ENCODE measurements around the gene ICAM2.

ICAM2 gene

DNA sequence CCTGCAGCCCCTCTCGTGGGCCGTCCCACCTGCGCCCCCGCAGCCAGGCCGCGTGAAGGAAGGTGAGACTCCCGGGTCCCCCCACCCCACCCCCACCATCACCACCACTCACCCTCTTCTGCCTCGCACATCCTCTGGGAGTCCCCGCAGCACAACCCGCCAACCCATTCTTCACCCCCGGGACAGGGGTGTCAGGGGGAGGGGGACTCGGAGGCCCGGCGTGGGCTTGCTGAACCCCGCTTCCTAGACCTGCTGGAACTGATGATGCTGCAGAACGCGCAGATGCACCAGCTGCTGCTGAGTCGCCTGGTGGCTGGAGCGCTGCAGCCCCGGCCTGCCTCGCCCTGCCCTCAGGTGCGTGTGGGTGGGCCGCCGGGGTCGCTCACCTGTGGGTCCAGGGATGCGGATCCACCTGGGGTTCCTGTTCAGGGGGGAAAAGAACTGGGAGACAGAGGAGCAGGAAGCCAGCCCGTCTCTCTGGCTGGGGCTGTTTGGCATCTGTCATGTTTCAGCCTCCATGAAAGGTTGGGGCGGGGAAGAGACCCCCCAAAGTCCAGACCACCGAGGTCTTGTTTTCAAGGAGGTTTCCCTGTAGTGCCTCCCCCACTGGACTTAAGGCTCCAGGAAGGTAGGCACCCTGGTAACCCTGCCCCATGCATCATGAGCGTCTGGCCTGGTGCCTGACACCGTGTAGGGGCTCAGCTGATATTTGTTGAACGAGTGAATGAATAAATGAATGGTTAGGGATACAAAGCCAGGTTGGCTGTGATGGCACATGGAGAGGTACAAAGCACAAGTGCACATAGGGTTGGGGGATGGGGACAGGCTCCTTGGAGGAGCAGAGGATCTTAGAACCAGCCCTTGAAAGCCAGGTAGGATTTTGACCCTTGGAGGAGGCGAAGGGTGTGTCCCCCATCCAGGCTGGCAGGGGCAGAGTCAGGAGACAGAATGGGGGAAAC, 21.4 kb downstream of the ICAM2 start:
- in situ Hi-C loops (cut with HindIII; ENCODE audit: low sequenced_read_pairs): no loop called here

DNA sequence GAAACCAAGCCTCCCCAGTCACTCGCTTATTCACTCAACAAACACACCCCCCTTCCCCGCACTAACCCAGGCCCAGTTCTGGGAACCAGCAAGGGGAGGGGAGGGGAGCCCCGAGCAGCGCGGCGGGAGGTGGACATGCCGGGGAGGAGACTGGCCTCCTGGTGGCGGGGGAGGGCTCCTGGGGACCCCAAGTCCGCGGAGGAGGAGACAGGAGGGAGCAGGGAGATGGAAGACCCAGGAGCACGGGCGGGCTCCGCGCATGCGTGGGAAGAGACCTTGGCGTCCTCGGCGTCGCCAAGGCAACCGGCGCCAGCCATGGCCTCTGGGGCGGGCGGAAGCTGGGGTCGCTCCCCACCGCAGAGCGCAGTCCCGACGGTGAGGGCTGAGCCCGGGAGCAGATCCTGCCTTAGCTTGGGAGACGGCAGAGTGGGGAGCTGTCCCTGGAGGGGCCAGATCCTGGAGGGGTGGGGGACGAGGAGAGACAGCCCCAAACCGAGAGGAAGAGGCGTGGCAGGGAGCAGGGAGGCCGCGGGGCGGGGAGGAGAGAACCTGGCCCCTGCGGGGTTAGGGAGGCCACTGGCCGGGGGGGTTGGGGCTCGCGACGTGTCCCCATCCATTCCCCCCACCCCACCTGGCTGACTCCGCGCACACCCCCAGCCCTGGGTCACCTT, 22.2 kb downstream of the ICAM2 start, which contains the start of gene PRR29:
Gene PRR29, plus strand, starts transcription at position 302 of the 671 bp plus-strand sequence. Its CDS starts 14 bp downstream, at position 316.
- in situ Hi-C loops (cut with HindIII; ENCODE audit: low sequenced_read_pairs): no loop called here

DNA sequence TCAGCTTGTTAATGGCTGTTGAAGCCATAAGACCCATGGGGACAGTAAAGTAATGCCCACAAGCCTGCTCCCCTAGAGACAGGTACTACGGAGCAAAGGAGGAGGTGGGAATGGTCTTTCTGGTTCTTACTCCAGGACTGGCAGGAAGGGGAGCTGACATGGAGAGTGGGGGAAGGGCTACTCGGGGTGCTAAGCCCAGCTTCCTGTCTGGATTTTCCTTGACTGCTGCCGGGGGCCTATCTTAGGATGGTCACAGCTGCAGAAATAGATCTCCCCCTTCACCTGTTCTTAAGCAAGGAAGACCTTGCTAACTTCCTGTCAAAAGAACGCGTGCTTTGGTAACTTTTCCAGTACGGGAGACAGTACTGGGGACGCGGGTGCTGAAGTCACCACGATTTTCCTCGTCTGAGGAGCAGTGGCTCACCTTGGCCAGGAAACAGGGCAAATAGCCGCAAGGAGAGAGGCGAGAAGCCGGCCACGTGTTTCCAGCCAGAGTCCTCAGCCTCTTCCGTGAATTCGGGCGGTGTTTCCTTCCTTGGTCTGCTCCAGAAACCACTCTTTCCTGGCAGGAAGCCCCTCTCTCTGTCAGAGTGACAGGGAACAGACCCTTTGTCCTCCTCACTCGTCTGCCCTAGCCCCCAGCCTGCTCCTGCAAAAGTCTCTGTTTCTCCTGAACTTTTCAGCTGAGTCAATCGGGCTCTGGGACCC, 22.9 kb downstream of the ICAM2 start:
- in situ Hi-C loops (cut with HindIII; ENCODE audit: low sequenced_read_pairs): no loop called here

DNA sequence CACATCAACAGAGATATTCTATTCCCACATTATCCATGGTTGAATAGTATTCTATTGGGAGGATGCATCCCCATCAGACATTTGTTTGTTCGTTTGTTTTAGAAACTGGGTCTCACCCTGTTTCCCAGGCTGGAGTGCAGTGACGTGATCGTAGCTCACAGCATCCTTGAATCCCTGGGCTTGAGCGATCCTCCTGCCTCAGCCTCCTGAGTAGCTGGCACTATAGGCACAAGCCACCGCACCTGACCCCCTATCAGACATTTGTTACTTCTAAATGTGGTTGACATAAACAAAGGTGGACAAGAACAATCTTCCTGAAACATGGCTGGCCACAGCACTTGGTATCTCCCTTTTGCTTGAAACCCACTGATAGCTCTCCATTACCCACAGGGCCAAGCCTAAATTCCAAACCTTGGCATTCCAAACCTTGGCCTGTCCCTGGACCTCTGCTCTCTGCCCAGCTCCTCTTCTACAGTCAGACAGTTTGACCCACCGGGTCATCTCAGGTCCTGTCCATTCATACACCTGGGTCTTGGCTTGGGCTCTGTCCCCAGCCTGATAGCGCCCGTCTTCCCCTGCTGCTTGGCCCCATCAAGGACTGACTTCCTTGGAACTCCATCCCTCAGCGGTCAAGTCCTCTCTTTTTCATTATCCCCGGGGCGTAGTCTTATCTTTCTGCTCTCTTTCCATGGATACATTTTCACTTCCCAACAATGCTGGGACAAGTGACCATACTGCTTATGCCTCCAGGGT, 23.8 kb downstream of the ICAM2 start:
- in situ Hi-C loops (cut with HindIII; ENCODE audit: low sequenced_read_pairs): no loop called here

DNA sequence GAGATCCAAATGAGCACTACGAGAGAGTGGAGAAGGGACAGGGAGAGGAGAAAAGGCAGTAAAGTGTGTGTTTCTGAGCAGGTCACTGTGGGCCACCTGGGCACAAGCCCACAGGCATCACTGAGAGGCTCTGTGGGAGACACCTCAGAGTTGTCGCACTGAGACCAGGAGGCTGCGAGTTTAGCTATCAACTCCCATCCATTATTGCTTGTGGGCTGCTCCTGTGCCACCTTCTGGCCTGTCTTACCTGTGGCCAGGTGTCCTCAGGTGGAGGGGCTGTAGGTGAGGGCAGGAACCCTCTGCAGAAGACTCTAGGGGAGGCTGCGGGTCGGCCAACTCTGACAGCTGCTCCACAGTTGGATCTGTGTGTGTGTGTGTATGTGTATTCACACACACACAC, 24.8 kb downstream of the ICAM2 start:
- in situ Hi-C loops (cut with HindIII; ENCODE audit: low sequenced_read_pairs): no loop called here

DNA sequence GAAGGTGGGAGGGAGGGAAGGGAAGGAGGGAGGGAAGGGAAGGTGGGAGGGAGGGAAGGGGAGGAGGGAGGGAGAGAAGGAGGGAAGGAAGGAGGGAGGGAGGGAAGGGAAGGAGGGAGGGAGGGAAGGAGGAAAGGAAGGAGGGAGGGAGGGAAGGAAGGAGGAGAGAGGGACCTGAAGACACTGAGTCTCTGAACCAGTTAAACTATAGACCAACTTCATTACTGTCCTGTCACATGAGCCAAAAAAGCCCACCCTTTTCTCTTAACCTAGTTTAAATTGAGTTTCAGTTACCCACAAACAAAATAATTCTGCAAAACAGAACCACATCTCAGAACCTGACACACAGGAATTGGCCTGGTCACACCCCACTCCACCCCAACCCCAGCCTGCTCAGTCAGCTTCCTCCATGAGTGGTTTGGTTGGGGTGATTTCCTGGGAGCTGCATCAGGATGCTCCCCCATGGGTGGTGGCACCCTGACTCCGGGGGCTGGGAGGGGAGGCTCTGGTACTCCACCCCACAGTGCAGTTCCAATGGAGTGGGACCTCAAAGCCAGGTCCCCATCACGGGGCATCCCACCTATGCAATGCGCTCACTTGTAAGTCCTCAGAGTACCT, 27.0 kb downstream of the ICAM2 start:
- in situ Hi-C loops (cut with HindIII; ENCODE audit: low sequenced_read_pairs): loop anchor here (5.0 kb wide), 1 partner anchor 66 kb away; no protein-coding TSS in a partner anchor

DNA sequence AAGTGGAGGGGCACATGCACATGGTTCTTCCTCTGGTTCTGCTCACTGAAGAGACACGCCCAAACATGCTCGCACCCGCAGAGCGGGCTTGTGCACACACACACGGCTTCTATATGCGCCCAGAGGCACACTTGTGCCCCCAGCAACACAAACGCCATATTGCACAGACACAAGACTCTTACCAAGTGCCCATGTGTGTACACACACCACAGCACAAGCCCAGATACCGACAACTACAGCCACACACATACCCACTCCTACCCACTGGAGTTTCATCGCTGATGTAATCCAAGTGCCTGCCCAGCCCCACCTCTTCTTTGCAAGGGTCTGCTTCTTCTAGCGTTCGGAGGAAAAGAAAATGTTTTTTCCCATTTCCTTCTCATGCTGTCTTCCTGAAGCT, 28.8 kb downstream of the ICAM2 start:
- in situ Hi-C loops (cut with HindIII; ENCODE audit: low sequenced_read_pairs): loop anchor here (5.0 kb wide), 1 partner anchor 64 kb away; no protein-coding TSS in a partner anchor

DNA sequence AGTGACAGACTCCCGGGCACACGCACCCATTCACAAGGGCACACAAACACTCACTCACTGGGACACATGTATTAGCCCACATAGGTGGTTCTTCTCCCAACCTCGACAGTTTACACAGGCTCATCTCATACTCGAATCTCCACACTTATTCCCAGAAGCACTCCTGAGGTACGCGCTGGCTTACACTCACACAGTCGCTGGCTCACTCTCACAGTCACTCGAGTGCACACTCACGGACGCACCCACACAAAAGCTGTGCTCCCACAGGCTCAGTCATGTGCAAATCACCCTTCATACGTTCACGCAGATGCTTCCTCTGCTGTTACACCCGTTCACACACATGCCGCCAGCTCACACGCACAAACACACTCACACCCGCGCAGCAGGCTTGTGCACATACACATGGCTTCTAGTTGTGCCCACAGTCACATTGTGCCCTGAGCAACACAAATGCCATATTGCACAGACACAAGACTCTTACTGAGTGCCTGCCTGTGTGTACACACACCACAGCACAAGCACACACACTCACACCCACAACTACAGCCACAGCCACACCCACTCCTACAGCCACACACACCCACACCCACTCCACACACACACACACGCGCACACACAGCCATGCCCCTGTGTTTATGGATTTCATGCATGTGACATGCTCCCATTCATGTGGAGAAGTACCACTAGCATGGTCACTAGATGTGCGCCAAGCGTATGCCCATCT, 30.6 kb downstream of the ICAM2 start:
- in situ Hi-C loops (cut with HindIII; ENCODE audit: low sequenced_read_pairs): loop anchor here (5.0 kb wide), 1 partner anchor 62 kb away; no protein-coding TSS in a partner anchor

DNA sequence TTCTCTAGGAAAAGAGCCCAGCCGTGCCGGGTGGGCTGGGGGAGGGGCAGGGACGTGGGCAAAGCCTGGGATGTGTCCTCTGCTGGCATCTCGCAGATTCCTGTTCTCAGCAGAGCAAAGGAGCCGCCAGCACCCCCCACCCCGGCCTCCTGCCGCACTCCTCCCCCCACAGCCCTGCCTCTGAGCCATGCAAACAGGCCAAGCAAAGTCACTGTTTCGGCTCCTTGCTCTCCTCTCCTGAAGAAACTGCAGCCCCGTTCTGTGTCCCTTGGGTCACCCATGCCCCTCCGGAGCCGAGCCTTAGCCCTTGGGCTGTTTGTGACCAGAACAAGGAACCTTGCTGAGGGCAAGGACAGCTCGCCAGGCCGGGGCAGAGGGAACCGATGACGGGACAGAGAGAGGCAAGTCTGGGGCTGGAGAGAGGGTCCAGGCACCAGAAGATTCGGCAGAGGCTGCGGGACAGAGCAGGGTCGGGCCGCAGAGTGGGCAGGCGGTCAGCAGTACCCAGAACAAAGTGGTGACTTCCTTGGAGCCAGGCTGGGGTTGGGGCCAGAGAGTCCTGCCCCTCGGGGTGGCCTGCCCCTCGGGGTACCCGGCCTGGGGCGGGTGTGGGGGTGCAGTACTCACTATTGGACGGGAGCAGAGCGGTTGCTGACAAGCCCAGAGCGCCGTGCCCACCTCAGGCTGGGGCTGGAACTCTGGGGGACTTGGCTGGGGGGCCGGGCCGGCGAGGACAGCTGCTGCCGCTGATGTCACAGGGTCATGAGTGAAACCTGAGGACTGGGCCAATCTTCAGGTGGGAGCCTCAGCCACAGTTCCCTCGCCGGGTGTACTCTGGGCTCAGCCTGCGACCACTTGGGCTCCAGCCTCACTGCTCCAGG, 31.5 kb downstream of the ICAM2 start:
- in situ Hi-C loops (cut with HindIII; ENCODE audit: low sequenced_read_pairs): no loop called here

DNA sequence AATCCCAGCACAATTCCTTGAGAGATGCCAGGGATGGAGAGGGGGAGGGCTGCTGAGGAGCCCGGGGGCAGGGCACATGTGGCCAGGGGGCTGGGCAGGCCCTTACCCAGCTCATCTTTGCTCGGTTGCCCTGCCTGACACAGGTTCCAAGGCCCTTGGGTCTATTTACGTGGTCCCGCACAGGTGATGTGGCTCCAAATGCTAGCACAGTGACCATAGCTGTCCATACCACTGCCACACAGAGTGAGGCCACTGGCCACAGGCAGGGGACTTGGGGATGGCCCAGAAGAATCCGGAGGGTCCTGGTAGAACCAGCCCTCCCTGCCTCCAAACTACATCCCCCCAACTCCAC, 32.3 kb downstream of the ICAM2 start:
- in situ Hi-C loops (cut with HindIII; ENCODE audit: low sequenced_read_pairs): no loop called here

DNA sequence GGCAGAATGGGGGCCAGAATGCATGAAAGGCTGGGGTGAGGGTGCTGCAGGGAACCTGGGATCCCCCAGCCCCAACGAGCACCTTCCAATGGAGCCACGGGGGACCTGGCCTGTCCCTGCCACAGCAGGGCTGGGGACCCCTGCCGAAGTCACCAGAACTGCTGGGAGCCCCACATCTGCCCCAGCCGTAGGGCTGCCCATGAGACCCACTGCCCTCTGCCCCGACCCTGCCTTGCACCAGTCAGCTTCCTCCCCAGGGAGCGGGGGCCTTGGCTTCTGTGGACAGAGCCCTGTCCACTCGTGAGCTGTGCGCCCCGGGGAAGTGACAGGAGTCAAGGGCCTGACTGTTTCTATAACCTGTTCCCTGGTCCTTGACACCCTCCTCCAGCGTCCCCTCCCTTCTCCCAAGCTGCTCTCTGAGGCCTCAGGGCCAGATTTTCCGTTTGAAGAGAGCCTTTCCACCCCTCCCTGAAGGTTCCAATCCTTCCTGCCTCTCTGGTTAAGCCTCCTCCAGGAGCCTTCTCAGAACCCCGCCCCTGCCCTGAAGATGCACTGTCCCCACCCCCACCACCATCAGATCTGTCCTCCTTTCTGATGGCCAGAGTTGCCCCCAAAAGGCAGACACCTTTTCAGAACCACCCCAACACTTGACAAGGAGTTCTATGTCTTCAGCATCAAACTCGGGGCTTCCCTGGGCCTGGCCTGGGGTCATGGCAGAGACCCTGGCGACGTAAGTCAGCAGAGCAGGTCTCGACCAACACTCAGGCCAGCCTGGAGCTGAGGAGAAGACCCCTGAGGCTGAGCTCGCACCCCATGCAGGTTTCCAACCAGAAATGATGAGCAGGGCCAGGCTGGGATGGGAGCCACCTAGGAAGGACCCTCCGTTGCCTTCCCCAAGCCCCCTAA, 33.0 kb downstream of the ICAM2 start:
- in situ Hi-C loops (cut with HindIII; ENCODE audit: low sequenced_read_pairs): no loop called here

DNA sequence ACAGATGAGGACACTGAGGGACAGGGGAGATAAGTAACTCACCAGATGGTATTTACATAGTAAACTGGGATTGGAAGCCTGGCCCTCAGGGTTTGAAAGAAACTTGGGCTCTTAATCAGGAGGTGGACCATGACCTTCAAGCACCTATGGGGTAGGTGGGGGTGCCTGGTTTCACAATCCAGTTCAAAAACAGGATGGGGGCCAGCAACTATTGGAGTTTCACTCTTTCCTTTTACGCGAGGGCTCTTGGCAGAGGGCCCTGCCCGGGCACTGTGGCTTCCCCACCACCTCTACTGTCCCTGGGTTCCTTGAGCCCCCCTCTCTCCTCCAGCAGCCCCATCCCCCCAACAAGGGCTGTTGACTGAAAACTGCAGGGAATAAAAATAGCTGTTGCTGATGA, 33.6 kb downstream of the ICAM2 start:
- in situ Hi-C loops (cut with HindIII; ENCODE audit: low sequenced_read_pairs): no loop called here

DNA sequence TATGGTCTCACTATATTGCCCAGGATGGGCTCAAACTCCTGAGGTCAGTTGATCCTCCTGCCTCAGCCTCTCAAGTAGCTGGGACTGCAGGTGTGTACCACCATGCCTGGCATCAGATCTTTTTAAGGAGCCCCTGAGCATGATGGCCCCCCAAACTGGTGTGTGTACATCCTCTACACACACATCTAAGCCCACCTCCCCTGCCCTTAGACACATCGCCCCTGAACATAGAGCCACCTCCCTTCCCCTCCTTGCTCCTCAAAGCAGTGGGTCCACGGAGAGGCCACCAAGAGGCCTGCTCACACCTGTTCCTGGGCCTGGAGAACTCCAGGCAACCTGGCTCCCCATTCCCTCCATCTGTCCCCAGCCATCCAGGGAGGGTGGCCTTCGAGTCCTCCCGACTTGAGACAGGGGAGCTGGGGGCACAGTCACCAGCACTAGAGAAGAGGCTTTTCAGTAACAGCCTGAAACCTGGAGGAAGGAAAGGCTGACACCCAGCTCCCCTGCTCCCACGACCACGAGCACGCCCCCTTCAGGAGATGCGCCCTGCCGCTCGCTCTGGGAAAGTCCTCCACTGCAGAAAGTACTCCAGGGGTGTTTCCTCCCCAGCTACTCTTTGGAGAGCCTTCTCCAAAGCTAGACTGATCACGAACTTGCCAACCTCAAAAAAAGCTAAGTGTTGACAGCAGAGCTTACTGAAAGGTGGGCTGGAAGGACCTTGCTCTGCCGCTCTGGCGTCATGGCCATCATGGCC, 34.9 kb downstream of the ICAM2 start:
- in situ Hi-C loops (cut with HindIII; ENCODE audit: low sequenced_read_pairs): no loop called here

DNA sequence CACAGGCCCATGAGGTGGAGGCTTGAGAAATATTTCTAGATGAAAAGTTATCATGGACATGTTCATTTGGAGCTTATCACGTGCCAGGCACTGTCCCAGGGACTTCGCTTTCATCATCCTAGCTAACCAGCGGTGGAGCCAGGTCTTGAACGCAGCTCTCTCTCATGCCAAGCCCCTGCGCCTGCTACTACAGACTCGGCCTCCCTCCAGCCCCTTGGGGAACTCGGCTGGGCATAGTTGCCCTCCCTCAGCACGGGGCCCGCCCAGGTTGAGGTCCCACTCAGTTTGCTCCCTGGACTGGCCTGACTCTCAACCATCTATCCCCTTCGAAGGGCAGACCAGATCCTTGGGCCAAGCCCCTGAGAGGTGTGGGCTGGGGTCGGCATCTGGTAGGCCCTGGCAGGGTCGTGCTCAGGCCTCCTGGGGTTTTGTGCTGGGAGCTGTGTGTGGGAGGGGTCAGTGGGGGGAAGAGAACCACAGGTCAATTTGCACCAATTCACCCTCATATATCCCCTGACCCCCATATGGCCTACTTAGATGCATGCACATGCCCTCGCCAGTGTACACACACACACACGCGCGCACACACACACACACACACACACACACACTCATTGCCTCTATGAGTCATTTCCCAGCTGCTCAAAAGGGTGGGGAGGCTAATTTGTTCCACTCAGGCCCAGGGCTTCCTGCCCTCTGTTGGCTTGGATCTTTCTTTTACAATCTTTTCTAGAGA, 35.6 kb downstream of the ICAM2 start:
- in situ Hi-C loops (cut with HindIII; ENCODE audit: low sequenced_read_pairs): loop anchor here (5.0 kb wide), 1 partner anchor 52 kb away; no protein-coding TSS in a partner anchor

DNA sequence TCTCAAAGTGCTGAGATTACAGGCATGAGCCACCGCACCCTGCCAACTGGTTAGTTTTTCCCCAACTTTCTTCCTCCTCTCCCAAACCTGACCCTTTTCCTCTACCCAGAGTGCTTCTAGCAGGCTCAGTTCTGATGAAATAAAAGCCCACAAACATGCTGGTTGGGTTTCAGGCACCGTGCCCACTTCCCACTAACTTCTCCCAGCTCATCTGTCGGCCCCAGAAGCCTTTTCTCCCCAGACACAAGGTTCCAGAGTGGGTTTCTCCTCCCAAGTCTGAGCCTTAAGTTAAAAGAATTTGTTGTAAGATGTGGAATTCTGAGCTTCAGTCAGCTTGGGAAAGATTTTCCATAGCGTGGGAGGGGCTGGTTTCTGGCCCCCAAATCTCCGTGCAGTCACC, 36.2 kb downstream of the ICAM2 start:
- in situ Hi-C loops (cut with HindIII; ENCODE audit: low sequenced_read_pairs): loop anchor here (5.0 kb wide), 1 partner anchor 53 kb away; no protein-coding TSS in a partner anchor

DNA sequence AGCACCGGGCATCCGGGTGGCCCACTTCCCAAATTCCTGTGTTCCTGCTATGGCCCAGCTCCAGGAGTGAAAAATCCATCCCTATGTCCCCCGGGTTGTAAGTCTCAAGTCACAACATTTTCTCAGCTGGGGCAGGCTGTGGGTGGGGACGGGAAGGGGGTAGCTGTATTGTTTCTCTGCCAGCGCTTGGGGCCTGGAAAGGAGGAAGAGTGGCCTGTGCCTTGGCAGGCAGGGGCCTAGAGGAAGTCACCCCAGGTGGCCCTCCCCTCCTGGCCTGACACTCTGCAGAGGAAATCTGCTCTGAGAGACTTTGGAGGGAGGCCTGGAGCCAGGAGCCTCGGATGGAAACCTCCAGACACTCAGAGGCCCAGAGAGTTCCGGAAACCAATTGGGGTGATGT, 37.1 kb downstream of the ICAM2 start:
- in situ Hi-C loops (cut with HindIII; ENCODE audit: low sequenced_read_pairs): loop anchor here (5.0 kb wide), 1 partner anchor 54 kb away; no protein-coding TSS in a partner anchor
